Activated CD8-positive, alpha-beta T cell treated with anti-CD3 and anti-CD28 coated beads for 36 hours (primary cell): ENCODE results near the gene KIAA0513. TPM values are rescaled to one million over a fixed set of nuclear protein-coding genes. Genes with fewer than 3 reads are reported as not detected.

Experiments used
- ATAC-seq: fragments of 200-7000 bp; cut with Tn5 transposase; one replicate; pipeline ENCODE4 v1.10.0; 2021; ENCODE audit warnings: mild to moderate bottlenecking, moderate library complexity
- CTCF ChIA-PET: fragments of 350-600 bp; sonication (Branson Sonifier 250); formaldehyde crosslinking; loops from one replicate; lab custom pipeline; 2021; ENCODE audit warnings: antibody characterized with exemption; lab: Charles Lee
- POLR2A ChIA-PET: fragments of 350-600 bp; sonication (Branson Sonifier 250); formaldehyde crosslinking; loops from one replicate; lab custom pipeline; 2021; ENCODE audit warnings: antibody characterized with exemption; lab: Charles Lee
- DNase-seq: peaks from one replicate; pipeline ENCODE4 v3.0.0-alpha.2; 2020
- H3K27ac Mint-ChIP-seq: one replicate; pipeline ENCODE4 v1.8.0; 2021; ENCODE audit warnings: mild to moderate bottlenecking, mixed read lengths
- H3K27me3 Mint-ChIP-seq: one replicate; pipeline ENCODE4 v1.8.0; 2021; ENCODE audit warnings: mixed read lengths
- H3K36me3 Mint-ChIP-seq: one replicate; pipeline ENCODE4 v1.8.0; 2021; ENCODE audit warnings: low read depth, mixed read lengths
- H3K4me1 Mint-ChIP-seq: one replicate; pipeline ENCODE4 v1.8.0; 2021; ENCODE audit warnings: low read depth, mixed read lengths
- H3K4me3 Mint-ChIP-seq: one replicate; pipeline ENCODE4 v1.8.0; 2021; ENCODE audit warnings: mild to moderate bottlenecking, moderate library complexity, mixed read lengths
- H3K9me3 Mint-ChIP-seq: one replicate; pipeline ENCODE4 v1.8.0; 2021; ENCODE audit warnings: mixed read lengths
- intact Hi-C: fragments of 100-400 bp; cut with micrococcal nuclease; formaldehyde crosslinking; loops from one replicate; pipeline ENCODE4 v1.10.0; 2022
- total RNA-seq, 2 experiments: library from RNA; stranded (reverse); gene quantifications; one replicate each; pipeline ENCODE4 v1.2.3, GENCODE V29; 2021
- TF ChIP-seq, protein P1 (sequence below): fragments of 200-600 bp; IDR thresholded peaks from one replicate; pipeline ENCODE4 v1.8.0; 2022; ENCODE audit warnings: antibody characterized with exemption, mild to moderate bottlenecking

KIAA0513 gene
- total RNA-seq, 2 experiments from 2014 or later, result 3.9 to 5.3 TPM

DNA sequence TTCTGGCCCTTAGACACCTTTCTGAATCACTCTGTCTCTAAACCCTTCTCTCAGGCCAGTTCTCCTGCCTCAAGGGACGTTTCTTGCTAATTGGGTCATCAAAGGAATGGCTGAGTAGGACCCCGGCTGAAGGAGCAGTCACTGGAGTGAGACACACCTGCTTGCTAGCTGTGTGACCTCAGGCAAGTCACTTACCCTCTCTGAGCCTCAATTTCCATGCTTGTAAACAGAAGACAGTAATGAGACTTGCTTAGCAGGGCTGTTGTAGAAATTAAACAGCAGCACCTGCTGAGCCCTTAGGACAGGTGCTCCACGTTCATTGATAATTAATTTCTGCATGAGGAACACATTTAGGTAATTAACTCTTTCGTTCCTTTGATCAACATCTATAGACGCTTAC lies 77.9 kb downstream of the KIAA0513 start:
- H3K9me3 Mint-ChIP-seq, result no peaks in the 10 kb centered on the region
- H3K4me3 Mint-ChIP-seq, result no peak overlapping the region
- no peaks in the 10 kb centered on the region for H3K36me3 Mint-ChIP-seq
- intact Hi-C loops, result no loop called here
- ATAC-seq (no peak), DNase-seq (no peak)
- TF ChIP-seq, protein P1, sequence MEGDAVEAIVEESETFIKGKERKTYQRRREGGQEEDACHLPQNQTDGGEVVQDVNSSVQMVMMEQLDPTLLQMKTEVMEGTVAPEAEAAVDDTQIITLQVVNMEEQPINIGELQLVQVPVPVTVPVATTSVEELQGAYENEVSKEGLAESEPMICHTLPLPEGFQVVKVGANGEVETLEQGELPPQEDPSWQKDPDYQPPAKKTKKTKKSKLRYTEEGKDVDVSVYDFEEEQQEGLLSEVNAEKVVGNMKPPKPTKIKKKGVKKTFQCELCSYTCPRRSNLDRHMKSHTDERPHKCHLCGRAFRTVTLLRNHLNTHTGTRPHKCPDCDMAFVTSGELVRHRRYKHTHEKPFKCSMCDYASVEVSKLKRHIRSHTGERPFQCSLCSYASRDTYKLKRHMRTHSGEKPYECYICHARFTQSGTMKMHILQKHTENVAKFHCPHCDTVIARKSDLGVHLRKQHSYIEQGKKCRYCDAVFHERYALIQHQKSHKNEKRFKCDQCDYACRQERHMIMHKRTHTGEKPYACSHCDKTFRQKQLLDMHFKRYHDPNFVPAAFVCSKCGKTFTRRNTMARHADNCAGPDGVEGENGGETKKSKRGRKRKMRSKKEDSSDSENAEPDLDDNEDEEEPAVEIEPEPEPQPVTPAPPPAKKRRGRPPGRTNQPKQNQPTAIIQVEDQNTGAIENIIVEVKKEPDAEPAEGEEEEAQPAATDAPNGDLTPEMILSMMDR, result no peak
- no peaks in the 10 kb centered on the region for H3K27me3 Mint-ChIP-seq
- ChIA-PET POLR2A (interaction anchor here (1.0 to 1.9 kb wide), 2 partner anchors 9 to 93 kb away, joined by 4 read pairs; no protein-coding TSS in a partner anchor), CTCF (interaction anchor here (3.2 to 4.5 kb wide), 2 partner anchors 9 to 19 kb away, joined by 14 to 48 read pairs; no protein-coding TSS in a partner anchor)
- H3K27ac Mint-ChIP-seq, result peak overlapping the region; percentile 87
- peaks cover 33% of the 10 kb centered on the region for H3K4me1 Mint-ChIP-seq

DNA sequence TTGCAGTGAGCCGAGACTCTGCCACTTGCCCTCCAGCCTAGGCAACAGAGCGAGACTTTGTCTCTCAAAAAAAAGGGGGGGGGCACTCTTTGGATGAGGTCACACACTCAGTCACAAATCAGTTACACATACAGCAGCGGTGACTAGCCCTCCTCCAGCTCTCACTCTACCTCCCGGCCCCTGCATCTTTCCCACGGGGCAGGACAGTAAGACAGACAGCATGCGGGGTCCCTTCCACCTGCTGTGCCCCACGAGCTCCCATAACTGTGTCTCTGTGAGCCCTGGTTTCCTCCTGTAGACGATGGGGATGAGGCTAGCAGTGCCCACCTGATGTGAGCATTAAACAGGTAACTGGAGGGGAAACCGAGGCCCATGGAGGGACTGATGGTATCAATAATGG lies 79.5 kb downstream of the KIAA0513 start:
- H3K27ac Mint-ChIP-seq, result no peak overlapping the region
- no peak for DNase-seq

DNA sequence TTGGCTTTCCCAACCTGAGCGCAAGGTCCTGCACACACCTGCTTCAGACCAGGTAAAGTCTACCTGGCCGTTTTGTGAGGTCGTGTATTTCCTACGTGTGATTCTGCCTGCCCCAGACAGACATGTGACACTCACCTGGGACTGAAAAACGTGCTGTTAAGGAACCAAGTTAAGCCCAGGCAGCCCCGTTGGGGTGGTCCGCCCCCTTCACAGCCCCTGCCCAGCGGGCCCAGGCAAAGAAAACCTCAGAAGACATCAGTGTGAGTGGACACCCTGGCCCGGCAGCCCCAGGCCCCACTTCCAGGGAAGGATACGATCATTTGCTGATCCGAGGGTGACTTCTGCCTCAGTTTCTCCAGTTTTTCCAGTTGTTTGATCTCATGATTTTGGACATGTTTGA lies 79.9 kb downstream of the KIAA0513 start:
- CTCF ChIA-PET, result no interaction called here
- no peak for ATAC-seq
- POLR2A ChIA-PET, result no interaction called here

More for the DNA sequence above, 79.5 kb downstream of the KIAA0513 start:
- ChIA-PET POLR2A (interaction anchor here (1.9 kb wide), 1 partner anchor 8 kb away, joined by 4 read pairs; no protein-coding TSS in a partner anchor), CTCF (no interaction called here)
- no peak overlapping the region for H3K4me3 Mint-ChIP-seq
- intact Hi-C loops, result no loop called here
- no peak for ATAC-seq
- H3K36me3 Mint-ChIP-seq, result no peaks in the 10 kb centered on the region
- H3K27me3 Mint-ChIP-seq, result no peaks in the 10 kb centered on the region
- TF ChIP-seq, protein P1, result no peak
- peaks cover 27% of the 10 kb centered on the region for H3K4me1 Mint-ChIP-seq
- no peaks in the 10 kb centered on the region for H3K9me3 Mint-ChIP-seq

DNA sequence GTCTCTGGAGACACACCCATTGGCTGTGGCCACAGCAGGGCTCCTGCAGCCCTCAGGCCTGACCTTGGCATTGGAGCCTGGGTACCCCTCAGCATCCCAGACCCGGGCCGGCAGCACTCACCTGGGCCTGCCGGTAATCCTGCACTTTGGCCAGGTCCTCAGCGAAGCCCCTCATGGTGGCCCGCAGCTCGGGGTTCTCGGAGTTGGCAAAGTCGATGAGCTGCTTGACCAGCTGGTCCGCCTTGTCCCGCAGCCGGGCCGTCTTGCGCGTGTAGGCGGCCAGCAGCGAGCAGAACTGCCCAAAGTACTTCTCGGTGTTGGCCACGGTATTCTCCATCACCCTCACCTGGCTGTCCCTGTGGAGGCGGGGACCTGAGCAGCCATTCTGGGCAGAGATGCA lies 82.5 kb downstream of the KIAA0513 start:
- no peak overlapping the region for H3K4me3 Mint-ChIP-seq
- ChIA-PET POLR2A (no interaction called here), CTCF (no interaction called here)
- intact Hi-C loops, result no loop called here
- DNase-seq, result no peak
- peaks cover 8% of the 10 kb centered on the region for H3K4me1 Mint-ChIP-seq
- H3K27me3 Mint-ChIP-seq, result no peaks in the 10 kb centered on the region
- peaks cover 1% of the 10 kb centered on the region for H3K9me3 Mint-ChIP-seq
- TF ChIP-seq, protein P1, result no peak
- no peak overlapping the region for H3K27ac Mint-ChIP-seq
- H3K36me3 Mint-ChIP-seq, result no peaks in the 10 kb centered on the region
- ATAC-seq, result no peak

More for the DNA sequence above, 79.9 kb downstream of the KIAA0513 start:
- intact Hi-C loops, result no loop called here
- DNase-seq, result no peak
- Mint-ChIP-seq H3K27ac (no peak overlapping the region), H3K4me3 (no peak overlapping the region), H3K4me1 (peaks cover 25% of the 10 kb centered on the region), H3K36me3 (no peaks in the 10 kb centered on the region), H3K9me3 (no peaks in the 10 kb centered on the region), H3K27me3 (no peaks in the 10 kb centered on the region)
- TF ChIP-seq, protein P1, result no peak

DNA sequence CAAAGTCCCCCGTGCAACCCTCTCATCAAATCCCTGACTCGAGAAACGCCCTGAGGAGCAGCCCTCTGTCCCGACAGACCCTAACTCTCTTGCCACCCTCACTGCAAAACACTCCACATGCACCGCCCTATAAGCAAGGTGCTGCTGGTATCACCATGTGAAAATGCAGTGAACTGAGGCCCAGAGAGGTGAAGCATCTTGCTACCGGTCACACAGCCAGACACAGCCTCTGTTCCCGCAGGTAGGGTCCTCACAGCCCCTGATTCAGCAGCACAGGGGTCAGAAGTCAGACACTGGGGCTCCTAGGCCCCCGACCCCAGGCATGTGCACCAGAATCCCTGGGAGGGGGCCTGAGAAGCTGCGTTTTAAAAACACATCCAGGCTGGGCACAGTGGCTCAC lies 83.6 kb downstream of the KIAA0513 start:
- intact Hi-C loops, result no loop called here

More for the DNA sequence above, 83.6 kb downstream of the KIAA0513 start:
- ATAC-seq (no peak), DNase-seq (no peak)
- Mint-ChIP-seq H3K4me3 (no peak overlapping the region), H3K27me3 (no peaks in the 10 kb centered on the region), H3K27ac (no peak overlapping the region), H3K4me1 (peaks cover 9% of the 10 kb centered on the region), H3K9me3 (peaks cover 1% of the 10 kb centered on the region), H3K36me3 (no peaks in the 10 kb centered on the region)
- ChIA-PET CTCF (no interaction called here), POLR2A (no interaction called here)
- TF ChIP-seq, protein P1, result no peak
